ENCODE results near the gene TNFRSF1A. TPM values are rescaled to one million over a fixed set of nuclear protein-coding genes. Genes with fewer than 3 reads are reported as not detected.
"Not testable (repeated sequence)": the region's sequence is repeated elsewhere in the genome, so short reads cannot be mapped to it uniquely, and the experiment has no call there.

Gene TNFRSF1A
- total RNA-seq, 1 donor from 2014 or later: 70.4 TPM

DNA sequence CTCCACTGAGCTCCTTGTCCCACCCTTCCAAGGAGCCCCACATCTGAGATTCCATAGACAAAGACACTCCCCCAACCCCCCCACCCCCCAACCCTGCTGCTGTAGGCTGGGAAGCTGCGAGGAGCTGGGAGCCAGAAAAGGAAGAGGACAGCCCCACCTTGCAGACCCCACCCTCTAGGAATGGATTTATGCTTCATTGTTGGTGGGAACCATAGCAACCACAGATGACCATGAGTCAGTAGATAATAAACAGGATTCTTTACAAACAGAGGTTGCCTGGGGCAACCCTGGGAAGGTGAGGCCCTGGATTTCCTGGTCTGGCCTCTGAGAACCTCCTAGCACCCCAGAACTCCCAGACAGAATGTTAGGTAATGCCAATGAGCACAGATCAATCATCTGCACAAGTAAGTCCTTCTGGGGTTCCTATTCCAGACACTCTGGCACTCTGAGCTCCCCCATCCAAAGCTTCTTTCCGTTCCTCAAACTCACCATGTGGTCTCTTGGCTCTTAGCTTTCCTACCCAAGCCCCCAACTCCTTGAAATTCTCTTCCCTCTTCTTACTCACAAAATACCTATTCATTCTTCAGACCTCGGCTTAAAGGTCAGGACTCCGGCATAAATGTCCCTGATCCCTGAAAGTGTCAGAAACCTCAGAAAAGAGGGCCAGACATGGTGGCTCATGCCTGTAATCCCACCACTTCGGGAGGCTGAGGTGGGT lies 46.6 kb downstream of the TNFRSF1A start:
- Mint-ChIP-seq H3K36me3 (no peaks in the 10 kb centered on the region), H3K27ac (peak overlapping the region; percentile 74), H3K27me3 (ENCODE audit: low read depth) (no peaks in the 10 kb centered on the region), H3K4me1 (peaks cover 14% of the 10 kb centered on the region), H3K9me3 (peaks cover 4% of the 10 kb centered on the region), H3K4me3 (no peak overlapping the region)
- DNase-seq (ENCODE audit: low spot score in 2 of 2, unreplicated experiment in 2 of 2): no peak
- TF ChIP-seq, protein P1, sequence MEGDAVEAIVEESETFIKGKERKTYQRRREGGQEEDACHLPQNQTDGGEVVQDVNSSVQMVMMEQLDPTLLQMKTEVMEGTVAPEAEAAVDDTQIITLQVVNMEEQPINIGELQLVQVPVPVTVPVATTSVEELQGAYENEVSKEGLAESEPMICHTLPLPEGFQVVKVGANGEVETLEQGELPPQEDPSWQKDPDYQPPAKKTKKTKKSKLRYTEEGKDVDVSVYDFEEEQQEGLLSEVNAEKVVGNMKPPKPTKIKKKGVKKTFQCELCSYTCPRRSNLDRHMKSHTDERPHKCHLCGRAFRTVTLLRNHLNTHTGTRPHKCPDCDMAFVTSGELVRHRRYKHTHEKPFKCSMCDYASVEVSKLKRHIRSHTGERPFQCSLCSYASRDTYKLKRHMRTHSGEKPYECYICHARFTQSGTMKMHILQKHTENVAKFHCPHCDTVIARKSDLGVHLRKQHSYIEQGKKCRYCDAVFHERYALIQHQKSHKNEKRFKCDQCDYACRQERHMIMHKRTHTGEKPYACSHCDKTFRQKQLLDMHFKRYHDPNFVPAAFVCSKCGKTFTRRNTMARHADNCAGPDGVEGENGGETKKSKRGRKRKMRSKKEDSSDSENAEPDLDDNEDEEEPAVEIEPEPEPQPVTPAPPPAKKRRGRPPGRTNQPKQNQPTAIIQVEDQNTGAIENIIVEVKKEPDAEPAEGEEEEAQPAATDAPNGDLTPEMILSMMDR (IDR thresholded peaks at IDR 0.05; ENCODE audit: unreplicated experiment): no peak

DNA sequence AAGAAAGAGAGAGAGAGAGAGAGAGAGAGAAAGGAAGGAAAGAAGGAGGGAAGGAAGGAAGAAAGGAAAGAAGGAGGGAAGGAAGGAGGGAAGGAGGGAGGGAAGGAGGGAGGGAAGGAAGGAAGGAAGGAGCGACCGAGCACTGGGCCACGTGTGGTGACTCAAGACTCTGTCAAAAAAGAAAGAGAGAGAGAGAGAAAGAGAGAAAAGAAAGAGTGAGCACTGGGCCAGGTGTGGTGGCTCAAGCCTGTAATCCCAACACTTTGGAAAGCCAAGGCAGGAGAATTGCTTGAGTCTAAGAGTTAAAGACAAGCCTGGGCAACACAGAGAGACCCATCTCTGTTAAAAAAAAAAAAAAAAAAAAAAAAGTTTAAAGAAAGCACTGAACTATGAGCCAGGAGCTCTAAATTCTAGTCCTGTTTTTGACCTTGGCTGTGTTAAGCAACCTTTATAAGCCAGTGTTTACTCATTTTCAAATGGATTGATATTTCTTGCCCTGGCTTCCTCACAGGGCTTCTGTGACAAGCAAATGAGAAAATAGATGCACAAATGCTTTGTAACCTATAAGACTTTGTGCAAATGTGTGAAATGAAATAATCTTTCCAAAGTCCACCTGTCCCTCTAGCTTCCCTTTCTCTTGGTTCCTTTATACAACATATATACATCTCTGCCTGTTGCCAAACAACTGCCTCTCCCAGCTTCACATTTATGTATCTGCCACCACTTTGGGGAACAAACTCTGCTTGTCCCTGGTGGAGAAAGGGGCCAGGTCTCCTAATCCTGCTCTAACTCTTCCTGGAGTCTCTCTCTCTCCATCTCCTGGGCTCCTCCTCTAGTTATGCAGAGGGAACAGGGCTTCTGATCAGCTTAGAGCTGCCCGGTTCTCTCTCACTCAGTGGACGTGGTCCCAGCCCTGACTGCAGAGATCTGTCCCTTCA lies 47.5 kb downstream of the TNFRSF1A start:
- Mint-ChIP-seq H3K4me1 (peaks cover 14% of the 10 kb centered on the region), H3K36me3 (no peaks in the 10 kb centered on the region), H3K27ac (peak overlapping the region; percentile 74), H3K4me3 (no peak overlapping the region), H3K27me3 (ENCODE audit: low read depth) (no peaks in the 10 kb centered on the region), H3K9me3 (peaks cover 8% of the 10 kb centered on the region)
- DNase-seq (ENCODE audit: low spot score in 2 of 2, unreplicated experiment in 2 of 2): no peak
- TF ChIP-seq, protein P1 (IDR thresholded peaks at IDR 0.05; ENCODE audit: unreplicated experiment): no peak

DNA sequence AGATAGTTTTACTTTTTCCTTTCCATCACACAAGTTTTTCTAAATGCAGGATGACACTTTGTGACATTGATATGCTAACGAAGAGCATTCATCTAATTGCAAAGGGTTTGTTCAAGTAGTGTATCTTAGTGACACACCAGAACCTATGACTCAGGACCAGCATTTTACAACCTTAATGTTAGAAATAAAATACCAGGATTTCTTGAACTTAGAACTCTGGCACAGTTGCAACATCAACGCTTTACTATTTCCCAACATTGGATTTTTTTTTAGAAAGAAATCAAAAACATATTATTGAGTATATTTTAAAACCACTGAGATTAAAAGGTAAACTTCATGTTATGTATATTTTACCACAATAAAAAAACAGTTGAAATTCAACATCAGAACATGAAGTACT lies 49.3 kb downstream of the TNFRSF1A start:
- Mint-ChIP-seq H3K36me3 (no peaks in the 10 kb centered on the region), H3K4me1 (peaks cover 14% of the 10 kb centered on the region), H3K27me3 (ENCODE audit: low read depth) (no peaks in the 10 kb centered on the region), H3K4me3 (no peak overlapping the region), H3K9me3 (peaks cover 8% of the 10 kb centered on the region), H3K27ac (no peak overlapping the region)
- TF ChIP-seq, protein P1 (IDR thresholded peaks at IDR 0.05; ENCODE audit: unreplicated experiment): no peak
- no peak for DNase-seq (ENCODE audit: low spot score in 2 of 2, unreplicated experiment in 2 of 2)

DNA sequence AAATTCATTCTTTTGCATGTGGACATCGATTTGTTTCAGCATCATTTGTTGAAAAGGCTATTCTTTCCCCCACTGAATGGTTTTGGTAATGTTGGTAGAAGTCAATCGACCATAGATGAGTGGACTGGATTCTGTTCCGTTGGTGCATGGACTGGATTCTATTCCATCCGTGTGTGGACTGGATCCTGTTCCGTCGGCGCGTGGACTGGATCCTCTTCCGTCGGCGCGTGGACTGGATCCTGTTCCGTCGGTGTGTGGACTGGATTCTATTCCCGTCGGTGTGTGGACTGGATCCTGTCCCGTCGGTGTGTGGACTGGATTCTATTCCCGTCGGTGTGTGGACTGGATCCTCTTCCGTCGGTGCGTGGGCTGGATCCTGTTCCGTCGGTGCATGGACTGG lies 52.0 kb downstream of the TNFRSF1A start:
- not testable (repeated sequence) for H3K27ac Mint-ChIP-seq; H3K4me1 Mint-ChIP-seq; H3K36me3 Mint-ChIP-seq; DNase-seq (ENCODE audit: low spot score in 2 of 2, unreplicated experiment in 2 of 2); H3K4me3 Mint-ChIP-seq; H3K9me3 Mint-ChIP-seq; H3K27me3 Mint-ChIP-seq (ENCODE audit: low read depth)

DNA sequence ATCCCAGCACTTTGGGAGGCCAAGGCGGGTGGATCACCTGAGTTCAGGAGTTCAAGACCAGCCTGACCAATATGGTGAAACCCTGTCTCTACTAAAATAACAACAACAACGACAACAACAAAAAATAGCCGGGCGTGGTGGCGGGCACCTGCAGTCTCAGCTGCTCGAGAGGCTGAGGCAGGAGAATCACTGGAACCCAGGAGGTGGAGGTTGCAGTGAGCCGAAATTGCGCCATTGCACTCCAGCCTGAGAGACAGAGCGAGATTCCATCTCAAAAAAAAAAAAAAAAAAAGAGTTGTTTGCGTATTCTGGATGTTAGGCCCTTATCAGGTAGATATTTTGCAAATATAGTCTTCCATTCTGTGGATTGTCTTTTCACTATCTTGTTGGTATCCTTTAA lies 52.8 kb downstream of the TNFRSF1A start:
- H3K27ac Mint-ChIP-seq; DNase-seq (ENCODE audit: low spot score in 2 of 2, unreplicated experiment in 2 of 2): not testable (repeated sequence)

DNA sequence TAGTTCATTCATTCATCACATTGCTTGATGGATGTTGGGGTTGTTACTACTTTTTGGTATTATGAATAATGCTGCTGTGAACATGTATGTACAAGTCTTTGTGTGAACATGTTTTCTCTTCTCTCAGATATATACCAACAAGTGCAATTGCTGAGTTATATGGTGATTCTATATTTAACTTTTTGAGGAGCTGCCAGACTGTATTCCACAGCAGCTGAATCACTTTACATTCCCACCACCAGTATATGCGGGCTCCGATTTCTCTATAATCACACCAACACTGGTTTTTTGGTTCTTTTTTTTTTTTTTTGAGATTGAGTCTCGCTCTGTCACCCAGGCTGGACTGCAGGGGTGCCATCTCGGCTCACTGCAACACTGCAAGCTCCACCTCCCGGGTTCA lies 53.6 kb downstream of the TNFRSF1A start:
- Mint-ChIP-seq H3K4me3 (no peak overlapping the region), H3K9me3 (peaks cover 8% of the 10 kb centered on the region), H3K27ac (no peak overlapping the region), H3K27me3 (ENCODE audit: low read depth) (peaks cover 2% of the 10 kb centered on the region), H3K4me1 (no peaks in the 10 kb centered on the region), H3K36me3 (no peaks in the 10 kb centered on the region)
- DNase-seq (ENCODE audit: low spot score in 2 of 2, unreplicated experiment in 2 of 2): no peak
- TF ChIP-seq, protein P1 (IDR thresholded peaks at IDR 0.05; ENCODE audit: unreplicated experiment): no peak

More for the DNA sequence above, 52.8 kb downstream of the TNFRSF1A start:
- H3K27me3 Mint-ChIP-seq (ENCODE audit: low read depth); H3K4me3 Mint-ChIP-seq; H3K36me3 Mint-ChIP-seq; H3K9me3 Mint-ChIP-seq; H3K4me1 Mint-ChIP-seq: not testable (repeated sequence)

Data from mesothelial cell of epicardium (in vitro differentiated cells).